Smooth muscle cell of the umbilical artery (primary cell): ENCODE results near the gene METTL23. TPM values are rescaled to one million over a fixed set of nuclear protein-coding genes. Genes with fewer than 3 reads are reported as not detected.

Source experiments
- total RNA-seq: library from RNA; depleted of rRNA; stranded (reverse); fragments of >200 nt; gene quantifications from 2 replicates; pipeline ENCODE4 v1.2.3, GENCODE V29; 2014

Gene METTL23, protein sequence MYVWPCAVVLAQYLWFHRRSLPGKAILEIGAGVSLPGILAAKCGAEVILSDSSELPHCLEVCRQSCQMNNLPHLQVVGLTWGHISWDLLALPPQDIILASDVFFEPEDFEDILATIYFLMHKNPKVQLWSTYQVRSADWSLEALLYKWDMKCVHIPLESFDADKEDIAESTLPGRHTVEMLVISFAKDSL
- 21.0 and 24.9 TPM in 2 replicates for total RNA-seq

DNA sequence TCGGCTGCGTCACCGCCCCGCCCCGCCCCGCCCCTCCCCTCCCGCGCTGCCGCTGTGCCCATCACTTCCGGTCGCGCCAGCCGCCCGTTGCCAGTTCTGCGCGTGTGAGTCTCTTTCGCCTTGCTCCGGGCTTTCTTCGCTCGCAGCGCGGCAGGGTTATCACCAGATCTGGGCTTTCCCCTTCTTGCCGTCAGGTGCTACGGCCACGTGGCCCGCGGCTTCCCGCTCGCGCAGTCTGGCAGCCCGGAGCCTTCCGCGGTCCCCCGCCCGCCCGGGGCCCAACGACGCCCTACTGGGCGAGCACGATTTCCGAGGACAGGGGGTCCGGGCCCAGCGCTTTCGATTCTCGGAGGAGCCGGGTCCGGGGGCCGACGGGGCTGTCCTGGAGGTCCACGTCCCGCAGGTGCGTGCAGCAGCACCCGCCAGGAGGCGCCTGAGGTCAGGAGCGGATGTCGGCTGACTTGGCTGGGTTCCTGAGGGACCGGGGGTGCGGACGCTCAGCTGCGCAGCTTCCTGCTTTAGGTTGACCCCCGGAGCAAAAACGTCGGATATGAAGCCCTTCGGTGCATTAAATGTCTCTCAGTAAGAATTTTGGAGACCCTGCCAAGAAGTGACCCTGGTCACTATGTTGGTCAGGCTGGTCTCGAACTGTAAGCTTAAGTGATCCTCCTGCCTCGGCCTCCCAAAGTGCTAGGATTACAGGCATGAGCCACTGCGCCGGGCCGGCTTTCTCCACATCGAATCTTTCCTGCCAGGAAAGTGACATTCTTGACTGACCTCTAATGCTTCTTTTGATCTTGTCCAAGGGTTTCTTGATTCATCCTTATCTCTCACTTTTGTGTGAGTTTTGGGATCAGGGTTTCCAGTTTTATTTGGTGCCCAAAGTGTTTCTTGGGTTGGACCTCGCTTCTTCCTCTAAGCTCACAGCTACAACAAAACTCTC, at the start of gene METTL23:
METTL23 (plus strand) TSS at position 64 of the 943 bp plus-strand sequence. CDS start 2,872 bp downstream, outside the sequence.

DNA sequence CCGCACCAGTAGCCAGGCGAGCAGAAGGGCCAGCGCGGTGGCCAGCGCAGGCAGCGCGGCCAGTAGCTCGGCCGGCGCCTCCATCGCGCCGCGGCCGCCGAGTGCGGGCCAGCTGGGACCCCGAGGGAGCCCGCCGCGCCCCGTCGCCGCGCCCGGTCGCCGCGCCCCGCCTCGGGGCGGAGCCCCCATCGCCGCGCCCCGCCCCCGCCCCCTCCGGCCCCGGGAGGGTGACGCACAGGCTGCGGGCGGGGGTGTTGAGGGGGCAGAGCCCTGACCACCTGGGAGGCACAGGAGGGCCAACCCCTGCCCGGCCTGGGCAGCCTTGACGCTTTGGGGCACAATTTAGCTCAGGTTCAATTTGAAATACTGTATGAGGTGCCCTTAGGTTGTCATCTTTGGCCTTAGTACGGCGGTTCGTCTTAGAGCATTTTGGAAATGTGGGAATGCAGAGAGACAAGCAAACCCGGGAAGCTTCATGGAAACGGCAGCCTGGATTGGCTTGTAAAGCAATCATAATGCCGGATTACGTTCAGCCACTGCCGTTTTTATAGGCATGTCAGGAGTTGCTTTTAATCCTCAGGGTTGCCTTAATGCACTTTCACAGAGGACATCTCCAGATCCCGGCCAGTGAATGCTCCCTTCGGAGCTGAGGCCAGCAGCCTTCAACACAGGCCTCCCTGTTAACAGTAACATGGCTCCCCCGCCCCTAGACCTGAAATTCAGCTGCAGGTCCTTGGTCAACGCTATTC, 15.6 kb upstream of the METTL23 start, which contains the start of gene MXRA7:
MXRA7 (minus strand) TSS at position 103 of the 749 bp plus-strand sequence; CDS start at position 84, 19 bp downstream.

DNA sequence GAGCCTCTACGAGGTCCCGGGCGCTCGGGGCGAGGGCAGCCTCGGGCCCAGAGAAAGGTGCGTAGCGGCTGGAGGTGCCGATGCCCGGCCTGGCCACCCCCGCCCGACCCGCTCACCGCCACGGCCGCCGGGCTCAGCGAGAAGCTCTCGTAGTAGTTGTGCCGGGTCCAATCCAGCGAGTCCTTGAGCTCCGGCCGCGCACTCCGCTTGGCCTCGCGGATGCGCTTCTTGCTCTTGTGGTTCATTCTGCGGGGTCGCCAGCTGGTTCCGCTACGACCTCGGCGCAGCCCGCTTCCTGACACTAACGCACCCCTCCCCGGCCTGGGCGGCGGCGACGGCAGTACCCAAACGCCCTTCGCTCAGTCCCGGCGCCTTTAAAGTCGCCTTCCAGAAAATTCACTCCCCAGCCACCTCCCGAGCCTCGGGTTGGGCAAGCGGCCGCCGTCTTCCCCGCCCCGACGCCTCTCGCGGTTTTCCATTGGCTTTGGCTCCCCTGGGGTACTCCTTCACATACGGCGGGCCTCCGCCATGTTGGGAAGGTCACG, 336 bp upstream of the METTL23 start, which contains the start of gene JMJD6:
JMJD6 (minus strand) TSS at position 376 of the 545 bp plus-strand sequence; CDS start at position 245, 131 bp downstream.

DNA sequence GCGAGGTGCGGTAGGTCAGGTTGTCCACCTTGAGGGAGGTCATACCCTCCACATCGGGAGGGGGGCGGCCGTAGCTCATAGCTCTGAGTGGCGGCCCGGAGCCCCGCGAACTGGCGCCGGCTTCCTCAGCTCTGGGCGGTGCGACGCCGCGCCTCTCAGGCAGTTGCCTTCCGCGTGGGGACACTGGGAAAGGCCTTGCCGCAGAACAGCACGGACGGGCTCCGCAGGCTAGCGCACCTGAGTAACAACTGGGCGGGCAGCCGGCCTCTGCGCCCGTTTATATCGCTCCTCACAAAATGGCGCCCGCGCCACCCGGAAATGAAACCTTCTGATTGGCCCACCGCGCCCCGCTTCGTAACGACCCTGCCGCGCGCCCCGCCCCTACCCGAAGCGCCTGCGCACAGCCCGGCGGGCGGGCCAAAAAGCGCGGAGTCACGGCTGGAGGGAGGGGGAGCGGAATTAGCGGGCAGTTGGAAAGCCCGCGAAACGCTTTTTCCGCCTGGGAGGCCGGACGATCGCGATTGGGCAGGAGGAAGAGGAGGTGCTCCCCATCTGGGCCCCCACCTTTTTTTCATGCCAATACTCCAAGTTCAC, 10.5 kb downstream of the METTL23 start, which contains the start of gene SRSF2:
SRSF2 (minus strand) TSS at position 250 of the 594 bp plus-strand sequence; CDS start at position 79, 171 bp downstream.

DNA sequence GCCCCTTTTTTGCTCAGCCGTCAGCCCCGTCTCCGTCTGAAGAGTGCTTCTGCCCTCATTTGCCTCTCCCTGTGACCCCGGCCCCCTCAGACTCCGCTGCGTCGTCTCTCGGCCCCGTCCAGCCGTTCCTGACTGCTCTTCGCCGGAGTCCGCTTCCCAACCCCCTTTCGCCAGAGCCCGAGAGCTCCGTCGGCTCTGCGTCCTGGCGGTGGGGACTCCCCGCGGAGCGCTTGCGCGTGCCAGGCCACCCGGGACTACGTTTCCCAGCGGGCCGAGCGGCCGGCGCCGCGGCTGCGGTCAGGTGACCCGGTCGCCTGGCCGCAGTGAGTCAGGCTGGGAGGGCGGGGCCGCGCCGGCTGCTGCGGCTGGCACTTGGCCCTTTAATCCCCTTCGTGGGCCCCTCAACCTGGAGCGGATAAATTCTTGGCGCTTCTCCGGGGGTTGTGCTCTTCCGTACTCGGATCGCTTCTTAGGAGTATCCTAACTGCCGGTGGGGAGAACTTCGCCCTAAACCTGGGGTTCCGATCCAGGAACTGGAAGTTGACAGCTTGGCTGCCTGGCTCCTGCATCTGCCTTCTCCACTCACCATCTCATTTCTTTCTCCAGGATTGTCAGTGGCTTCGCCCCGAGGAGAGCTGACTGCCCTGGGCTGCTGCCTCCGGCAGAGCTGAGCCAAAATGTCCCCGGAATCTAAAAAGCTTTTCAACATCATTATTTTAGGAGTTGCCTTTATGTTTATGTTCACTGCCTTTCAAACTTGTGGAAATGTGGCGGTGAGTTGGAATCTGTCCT, 11.2 kb downstream of the METTL23 start, which contains the start of gene MFSD11:
MFSD11 (plus strand) TSS at position 444 of the 792 bp plus-strand sequence; CDS start at position 678, 234 bp downstream.

Other genes with a start within 250 kb of the METTL23 start
- 9.5 and 33.7 TPM in 2 replicates for gene RHBDF2, start 225.4 kb upstream of the METTL23 start, total RNA-seq
- gene CYGB, start 189.1 kb upstream of the METTL23 start, total RNA-seq: 5.9 and 7.1 TPM in 2 replicates
- 1.2 and 1.5 TPM in 2 replicates for gene PRCD, start 186.8 kb upstream of the METTL23 start, total RNA-seq
- 0.55 TPM in 1 of 2 replicates, not detected in the other for gene ST6GALNAC2, start 141.0 kb upstream of the METTL23 start, total RNA-seq
- not detected in 2 replicates for gene ST6GALNAC1, start 83.1 kb upstream of the METTL23 start, total RNA-seq
- gene MXRA7, start 15.9 kb upstream of the METTL23 start, total RNA-seq: 269 and 308 TPM in 2 replicates
- 23.8 and 40.9 TPM in 2 replicates for gene JMJD6, start 233 bp upstream of the METTL23 start, total RNA-seq
- 75.4 and 207 TPM in 2 replicates for gene SRSF2, start 10.5 kb downstream of the METTL23 start, total RNA-seq
- 25.9 and 38.9 TPM in 2 replicates for gene MFSD11, start 11.3 kb downstream of the METTL23 start, total RNA-seq
- gene MGAT5B, start 141.6 kb downstream of the METTL23 start, total RNA-seq: 0.89 and 1.4 TPM in 2 replicates